HCT116 (cell line): ENCODE measurements around the gene MAPK1. TPM values are rescaled to one million over a fixed set of nuclear protein-coding genes. Genes with fewer than 3 reads are reported as not detected.

Source experiments
- ATAC-seq: fragments of 200-7000 bp; cut with Tn5 transposase; 2 replicates; pipeline ENCODE4 v1.9.1; 2020; ENCODE audit warnings: mild to moderate bottlenecking, moderate library complexity
- BruUV-seq: library from RNA; stranded (reverse); fragments of 400-500 nt; replicated peaks from 2 replicates; lab custom pipeline; 2021; lab: Mats Ljungman, UMichigan
- CTCF ChIA-PET: fragments of 300-600 bp; sonication (Branson Sonifier 250); formaldehyde crosslinking; loops from one replicate; lab custom pipeline; 2021; ENCODE audit warnings: antibody characterized with exemption; lab: Charles Lee
- POLR2A ChIA-PET: fragments of 300-600, 350-600 bp; sonication (Branson Sonifier 250); formaldehyde crosslinking; loops from one replicate; lab custom pipeline; 2021; ENCODE audit warnings: antibody characterized with exemption; lab: Charles Lee
- RAD21 ChIA-PET, 2 experiments: fragments of 300-600 bp; sonication (Branson Sonifier 250); formaldehyde crosslinking; loops; one replicate each; lab custom pipeline; 2023; ENCODE audit warnings: low total read pairs in 2 of 2; ENCODE audit not compliant: uncharacterized antibody in 2 of 2, unreplicated experiment in 2 of 2, low non-redundant PET in 1 of 2; lab: Charles Lee
- DNase-seq: peaks from one replicate; pipeline ENCODE4 v3.0.0-alpha.2; 2010; ENCODE audit warnings: low read depth, low spot score
- H2AFZ ChIP-seq: fragments of 200-600 bp; shearing (Covaris generic), sonication (generic); 2 replicates; pipeline ENCODE4 v1.6.1; 2017; ENCODE audit warnings: low read depth, mixed run types, mixed read lengths, antibody characterized with exemption, low read length; ENCODE audit not compliant: poor library complexity, severe bottlenecking
- H3K27ac ChIP-seq: 2 replicates; pipeline ENCODE4 v1.5.1; 2012; ENCODE audit warnings: low read depth, low read length
- H3K27me3 ChIP-seq: fragments of 200-600 bp; sonication (generic); 2 replicates; pipeline ENCODE4 v1.6.1; 2016; ENCODE audit warnings: mixed run types, low read length, mixed read lengths; ENCODE audit not compliant: insufficient read depth
- H3K36me3 ChIP-seq, 2 experiments: fragments of 200-500 bp in 1 of 2; fragments of 200-600 bp in 1 of 2; sonication (Bioruptor generic) in 1 of 2; sonication (generic) in 1 of 2; 2 replicates each; pipeline versions ENCODE4 v1.5.1 to v1.6.1; 2014 to 2016; ENCODE audit warnings: low read length in 2 of 2, inconsistent platforms in 1 of 2, mixed read lengths in 1 of 2, mixed run types in 1 of 2; ENCODE audit not compliant: insufficient read depth in 2 of 2, control insufficient read depth in 1 of 2
- H3K4me1 ChIP-seq, 2 experiments: fragments of 200-600 bp in 1 of 2; sonication (generic) in 1 of 2; 2 replicates each; pipeline versions ENCODE4 v1.5.1 to v1.6.1; 2012 to 2017; ENCODE audit warnings: low read length in 2 of 2, inconsistent platforms in 1 of 2, mild to moderate bottlenecking in 1 of 2, mixed read lengths in 1 of 2, mixed run types in 1 of 2, moderate library complexity in 1 of 2; ENCODE audit not compliant: insufficient read depth in 2 of 2, control insufficient read depth in 1 of 2
- H3K4me2 ChIP-seq: fragments of 200-600 bp; sonication (generic); 2 replicates; pipeline ENCODE4 v1.6.1; 2017; ENCODE audit warnings: mixed run types, low read length, mixed read lengths
- H3K4me3 ChIP-seq, 2 experiments: fragments of 200-600 bp in 1 of 2; sonication (generic) in 1 of 2; replicated peaks in 1 of 2; 2 replicates each; pipeline ENCODE4 v1.5.1; 2011 to 2016; ENCODE audit warnings: low read length in 2 of 2, control low read depth in 1 of 2, low read depth in 1 of 2, mild to moderate bottlenecking in 1 of 2, mixed read lengths in 1 of 2, mixed run types in 1 of 2
- H3K79me2 ChIP-seq: fragments of 200-600 bp; sonication (generic); 2 replicates; pipeline ENCODE4 v1.6.1; 2017; ENCODE audit warnings: mild to moderate bottlenecking, mixed run types, low read length, moderate library complexity, mixed read lengths; ENCODE audit not compliant: insufficient read depth
- H3K9ac ChIP-seq: fragments of 200-600 bp; sonication (generic); 2 replicates; pipeline ENCODE4 v1.6.1; 2016; ENCODE audit warnings: low read length, mixed read lengths
- H3K9me2 ChIP-seq: fragments of 200-600 bp; sonication (generic), shearing (Covaris generic); 2 replicates; pipeline ENCODE4 v1.6.1; 2017; ENCODE audit warnings: mixed run types, mild to moderate bottlenecking, moderate library complexity; ENCODE audit not compliant: insufficient read depth
- H3K9me3 ChIP-seq, 2 experiments: fragments of 200-500 bp in 1 of 2; fragments of 200-600 bp in 1 of 2; sonication (Bioruptor generic) in 1 of 2; sonication (generic) in 1 of 2; 2 replicates each; pipeline ENCODE4 v1.6.1; 2014 to 2017; ENCODE audit warnings: low read length in 2 of 2, mixed read lengths in 2 of 2, inconsistent platforms in 1 of 2, low read depth in 1 of 2, mild to moderate bottlenecking in 1 of 2, mixed run types in 1 of 2, moderate library complexity in 1 of 2; ENCODE audit not compliant: control insufficient read depth in 1 of 2, insufficient read depth in 1 of 2
- H4K20me1 ChIP-seq: fragments of 200-600 bp; sonication (generic), shearing (Covaris generic); 2 replicates; pipeline ENCODE4 v1.6.1; 2017; ENCODE audit warnings: mixed run types, mild to moderate bottlenecking, moderate library complexity; ENCODE audit not compliant: insufficient read depth
- CBX3 ChIP-seq: IDR thresholded peaks from 2 replicates; pipeline ENCODE4 v1.6.1; 2012; ENCODE audit warnings: low read depth
- CEBPB ChIP-seq: IDR thresholded peaks from 2 replicates; pipeline ENCODE4 v1.6.1; 2012; ENCODE audit warnings: low read depth
- FOSL1 ChIP-seq: IDR thresholded peaks from 2 replicates; pipeline ENCODE4 v1.6.1; 2012; ENCODE audit warnings: low read depth
- JUND ChIP-seq: IDR thresholded peaks from 2 replicates; pipeline ENCODE4 v1.6.1; 2012
- RAD21 ChIP-seq: IDR thresholded peaks from 2 replicates; pipeline ENCODE4 v1.6.1; 2012; ENCODE audit warnings: low read depth, mild to moderate bottlenecking
- TCF7L2 ChIP-seq: IDR thresholded peaks from 2 replicates; pipeline ENCODE4 v1.7.0; 2011; ENCODE audit warnings: borderline replicate concordance, inconsistent platforms; ENCODE audit not compliant: insufficient read depth, insufficient read length; ENCODE audit errors: extremely low read depth
- YY1 ChIP-seq: IDR thresholded peaks from 2 replicates; pipeline ENCODE4 v1.6.1; 2011; ENCODE audit warnings: low read length, low read depth, moderate library complexity, mild to moderate bottlenecking; ENCODE audit not compliant: insufficient replicate concordance; ENCODE audit errors: extremely low read depth
- ZNF274 ChIP-seq: fragments of 200-500 bp; sonication (Bioruptor generic); IDR thresholded peaks from 2 replicates; pipeline ENCODE4 v1.6.1; 2014; ENCODE audit warnings: mild to moderate bottlenecking, low read depth, low read length, inconsistent platforms
- intact Hi-C: fragments of 100-400 bp; cut with micrococcal nuclease; formaldehyde crosslinking; loops from 2 replicates; pipeline ENCODE4 v1.10.0; 2022
- total RNA-seq: library from RNA; stranded (reverse); gene quantifications from one replicate; pipeline ENCODE4 v1.2.1, GENCODE V29; 2021; ENCODE audit not compliant: unreplicated experiment
- TF ChIP-seq, protein P1 (sequence below), 3 experiments: fragments of 200-600 bp in 1 of 3; sonication (generic) in 1 of 3; IDR thresholded peaks in 2 of 3; conservative IDR thresholded peaks in 1 of 3; 2 replicates each; pipeline ENCODE4 v1.5.1; 2012 to 2017; ENCODE audit warnings: low read depth in 2 of 3, low read length in 2 of 3, antibody characterized with exemption in 1 of 3, borderline replicate concordance in 1 of 3, control low read depth in 1 of 3, mild to moderate bottlenecking in 1 of 3, mixed read lengths in 1 of 3, mixed run types in 1 of 3, moderate library complexity in 1 of 3; ENCODE audit not compliant: insufficient read depth in 1 of 3

The MAPK1 gene
- total RNA-seq, 1 experiment from 2014 or later, result 137 TPM

GRCh38 chr22:21761994-21762680 lies 105.3 kb downstream of the MAPK1 start:
- no peaks in the 10 kb centered on the region for H3K27me3 ChIP-seq
- H2AFZ ChIP-seq, result no peak overlapping the region
- no peak overlapping the region for H3K4me3 ChIP-seq
- DNase-seq, result no peak
- no TSS peak for BruUV-seq
- H3K4me1 ChIP-seq, result no peaks in the 10 kb centered on the region
- H3K9me2 ChIP-seq, result no peaks in the 10 kb centered on the region
- H3K9ac ChIP-seq, result no peak overlapping the region
- CTCF ChIA-PET, result no interaction called here
- no peak overlapping the region for H3K4me2 ChIP-seq
- H4K20me1 ChIP-seq, result no peaks in the 10 kb centered on the region
- POLR2A ChIA-PET, result no interaction called here
- no peak for TF ChIP-seq TCF7L2
- TF ChIP-seq CEBPB, result no peak
- TF ChIP-seq, protein P1, sequence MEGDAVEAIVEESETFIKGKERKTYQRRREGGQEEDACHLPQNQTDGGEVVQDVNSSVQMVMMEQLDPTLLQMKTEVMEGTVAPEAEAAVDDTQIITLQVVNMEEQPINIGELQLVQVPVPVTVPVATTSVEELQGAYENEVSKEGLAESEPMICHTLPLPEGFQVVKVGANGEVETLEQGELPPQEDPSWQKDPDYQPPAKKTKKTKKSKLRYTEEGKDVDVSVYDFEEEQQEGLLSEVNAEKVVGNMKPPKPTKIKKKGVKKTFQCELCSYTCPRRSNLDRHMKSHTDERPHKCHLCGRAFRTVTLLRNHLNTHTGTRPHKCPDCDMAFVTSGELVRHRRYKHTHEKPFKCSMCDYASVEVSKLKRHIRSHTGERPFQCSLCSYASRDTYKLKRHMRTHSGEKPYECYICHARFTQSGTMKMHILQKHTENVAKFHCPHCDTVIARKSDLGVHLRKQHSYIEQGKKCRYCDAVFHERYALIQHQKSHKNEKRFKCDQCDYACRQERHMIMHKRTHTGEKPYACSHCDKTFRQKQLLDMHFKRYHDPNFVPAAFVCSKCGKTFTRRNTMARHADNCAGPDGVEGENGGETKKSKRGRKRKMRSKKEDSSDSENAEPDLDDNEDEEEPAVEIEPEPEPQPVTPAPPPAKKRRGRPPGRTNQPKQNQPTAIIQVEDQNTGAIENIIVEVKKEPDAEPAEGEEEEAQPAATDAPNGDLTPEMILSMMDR (IDR thresholded peaks at IDR 0.05 in 2 of 3, conservative IDR thresholded peaks at IDR 0.05 in 1 of 3; ENCODE audit: borderline replicate concordance in 1 of 3, insufficient read depth in 1 of 3, low read depth in 2 of 3, low read length in 2 of 3), result no peak
- no peak for TF ChIP-seq RAD21
- no peak for TF ChIP-seq JUND
- no peak for TF ChIP-seq FOSL1
- no peak for TF ChIP-seq YY1
- TF ChIP-seq CBX3, result no peak
- no peak for TF ChIP-seq ZNF274
- intact Hi-C loops, result no loop called here
- H3K36me3 ChIP-seq, result peaks cover 32 to 37% of the 10 kb centered on the region in 2 experiments; a peak in 3 of 4 replicates
- no peak overlapping the region for H3K27ac ChIP-seq
- no peaks in the 10 kb centered on the region for H3K79me2 ChIP-seq
- RAD21 ChIA-PET, result no interaction called here
- H3K9me3 ChIP-seq, result no peaks in the 10 kb centered on the region
- ATAC-seq, result no peak
